Activated CD8-positive, alpha-beta T cell treated with anti-CD3 and anti-CD28 coated beads for 36 hours (primary cell): ENCODE data around the gene SH3D19. TPM values are rescaled to one million over a fixed set of nuclear protein-coding genes. Genes with fewer than 3 reads are reported as not detected.

ENCODE experiments used
- ATAC-seq: fragments of 200-7000 bp; cut with Tn5 transposase; one replicate; pipeline ENCODE4 v1.10.0; 2021; ENCODE audit warnings: mild to moderate bottlenecking, moderate library complexity
- CTCF ChIA-PET: fragments of 350-600 bp; sonication (Branson Sonifier 250); formaldehyde crosslinking; loops from one replicate; lab custom pipeline; 2021; ENCODE audit warnings: antibody characterized with exemption; lab: Charles Lee
- POLR2A ChIA-PET: fragments of 350-600 bp; sonication (Branson Sonifier 250); formaldehyde crosslinking; loops from one replicate; lab custom pipeline; 2021; ENCODE audit warnings: antibody characterized with exemption; lab: Charles Lee
- DNase-seq: peaks from one replicate; pipeline ENCODE4 v3.0.0-alpha.2; 2020
- H3K27ac Mint-ChIP-seq: one replicate; pipeline ENCODE4 v1.8.0; 2021; ENCODE audit warnings: mild to moderate bottlenecking, mixed read lengths
- H3K27me3 Mint-ChIP-seq: one replicate; pipeline ENCODE4 v1.8.0; 2021; ENCODE audit warnings: mixed read lengths
- H3K36me3 Mint-ChIP-seq: one replicate; pipeline ENCODE4 v1.8.0; 2021; ENCODE audit warnings: low read depth, mixed read lengths
- H3K4me1 Mint-ChIP-seq: one replicate; pipeline ENCODE4 v1.8.0; 2021; ENCODE audit warnings: low read depth, mixed read lengths
- H3K4me3 Mint-ChIP-seq: one replicate; pipeline ENCODE4 v1.8.0; 2021; ENCODE audit warnings: mild to moderate bottlenecking, moderate library complexity, mixed read lengths
- H3K9me3 Mint-ChIP-seq: one replicate; pipeline ENCODE4 v1.8.0; 2021; ENCODE audit warnings: mixed read lengths
- CTCF ChIP-seq: fragments of 200-600 bp; IDR thresholded peaks from one replicate; pipeline ENCODE4 v1.8.0; 2022; ENCODE audit warnings: antibody characterized with exemption, mild to moderate bottlenecking
- intact Hi-C: fragments of 100-400 bp; cut with micrococcal nuclease; formaldehyde crosslinking; loops from one replicate; pipeline ENCODE4 v1.10.0; 2022
- total RNA-seq, 2 experiments: library from RNA; stranded (reverse); gene quantifications; one replicate each; pipeline ENCODE4 v1.2.3, GENCODE V29; 2021

Gene SH3D19
- total RNA-seq, 2 experiments from 2014 or later = not detected

GRCh38 chr4:151110236-151110635 lies 215.2 kb downstream of the SH3D19 start:
- POLR2A ChIA-PET = interaction anchor here (0.9 to 2.6 kb wide), 4 partner anchors 8 to 250 kb away, joined by 3 to 11 read pairs (median 7); partner anchors contain the start of gene RPS3A
- Mint-ChIP-seq H3K27me3 (no peaks in the 10 kb centered on the region), H3K4me1 (peaks cover 6% of the 10 kb centered on the region), H3K36me3 (peaks cover 31% of the 10 kb centered on the region), H3K27ac (no peak overlapping the region), H3K4me3 (no peak overlapping the region), H3K9me3 (no peaks in the 10 kb centered on the region)
- CTCF ChIA-PET = no interaction called here
- no peak for ATAC-seq
- no peak for DNase-seq
- intact Hi-C loops = no loop called here
- no peak for TF ChIP-seq CTCF

GRCh38 chr4:151107063-151107462 lies 218.3 kb downstream of the SH3D19 start:
- ChIA-PET CTCF (no interaction called here), POLR2A (no interaction called here)
- H3K9me3 Mint-ChIP-seq = no peaks in the 10 kb centered on the region
- no peak overlapping the region for H3K4me3 Mint-ChIP-seq
- DNase-seq (no peak), ATAC-seq (no peak)
- no peaks in the 10 kb centered on the region for H3K27me3 Mint-ChIP-seq
- peak overlapping the region; percentile 52 for H3K27ac Mint-ChIP-seq
- intact Hi-C loops = no loop called here
- peaks cover 26% of the 10 kb centered on the region for H3K4me1 Mint-ChIP-seq
- TF ChIP-seq CTCF = no peak
- H3K36me3 Mint-ChIP-seq = peaks cover 53% of the 10 kb centered on the region

GRCh38 chr4:151105454-151106032 lies 219.9 kb downstream of the SH3D19 start:
- H3K27me3 Mint-ChIP-seq = no peaks in the 10 kb centered on the region
- peak; percentile 32 for ATAC-seq
- no peak for DNase-seq
- peak overlapping the region; percentile 14 for H3K27ac Mint-ChIP-seq
- ChIA-PET POLR2A (interaction anchor here (0.6 to 3.0 kb wide), 3 partner anchors 9 to 76 kb away, joined by 3 to 22 read pairs (median 3); no protein-coding TSS in a partner anchor), CTCF (interaction anchor here (4.4 kb wide), 1 partner anchor 12 kb away, joined by 23 read pairs; no protein-coding TSS in a partner anchor)
- H3K36me3 Mint-ChIP-seq = peaks cover 65% of the 10 kb centered on the region
- intact Hi-C loops = no loop called here
- H3K4me3 Mint-ChIP-seq = no peak overlapping the region
- TF ChIP-seq CTCF = no peak
- H3K4me1 Mint-ChIP-seq = peaks cover 30% of the 10 kb centered on the region
- H3K9me3 Mint-ChIP-seq = no peaks in the 10 kb centered on the region

- H3K27ac Mint-ChIP-seq = peak overlapping the region; percentile 31
- H3K4me1 Mint-ChIP-seq = peaks cover 30% of the 10 kb centered on the region
- DNase-seq (no peak), ATAC-seq (no peak)
- no peaks in the 10 kb centered on the region for H3K9me3 Mint-ChIP-seq
- peaks cover 73% of the 10 kb centered on the region for H3K36me3 Mint-ChIP-seq
- no peaks in the 10 kb centered on the region for H3K27me3 Mint-ChIP-seq
- ChIA-PET POLR2A (interaction anchor here (0.8 to 3.0 kb wide), 2 partner anchors 10 to 19 kb away, joined by 4 to 22 read pairs; no protein-coding TSS in a partner anchor), CTCF (interaction anchor here (4.4 kb wide), 1 partner anchor 13 kb away, joined by 23 read pairs; no protein-coding TSS in a partner anchor)
- H3K4me3 Mint-ChIP-seq = no peak overlapping the region
- intact Hi-C loops = no loop called here
- no peak for TF ChIP-seq CTCF
Measured at GRCh38 chr4:151104621-151105020, 220.8 kb downstream of the SH3D19 start.

- no peak overlapping the region for H3K4me3 Mint-ChIP-seq
- no peaks in the 10 kb centered on the region for H3K9me3 Mint-ChIP-seq
- DNase-seq (no peak), ATAC-seq (no peak)
- peaks cover 77% of the 10 kb centered on the region for H3K36me3 Mint-ChIP-seq
- peak overlapping the region; percentile 12 for H3K27ac Mint-ChIP-seq
- POLR2A ChIA-PET = interaction anchor here (1.0 to 3.0 kb wide), 4 partner anchors 8 to 78 kb away, joined by 3 to 22 read pairs (median 6); no protein-coding TSS in a partner anchor
- intact Hi-C loops = no loop called here
- H3K4me1 Mint-ChIP-seq = peaks cover 31% of the 10 kb centered on the region
- CTCF ChIA-PET = interaction anchor here (2.9 to 4.4 kb wide), 2 partner anchors 10 to 13 kb away, joined by 17 to 23 read pairs; no protein-coding TSS in a partner anchor
- no peak for TF ChIP-seq CTCF
- no peaks in the 10 kb centered on the region for H3K27me3 Mint-ChIP-seq
Measured at GRCh38 chr4:151103758-151104157, 221.6 kb downstream of the SH3D19 start.
